Measurements from ENCODE around the gene RBM3.

Gene RBM3

GRCh38 chrX:48576108-48576507, 1.8 kb downstream of the RBM3 start:
- no peak for FAIRE-seq
- no peak for DNase-seq (ENCODE audit: low spot score)

GRCh38 chrX:48578661-48579128, 4.4 kb downstream of the RBM3 start:
- FAIRE-seq: no peak
- no peak for DNase-seq (ENCODE audit: low spot score)

GRCh38 chrX:48579259-48579658, 5.0 kb downstream of the RBM3 start:
- DNase-seq (ENCODE audit: low spot score) (no peak), FAIRE-seq (no peak)

- no peak for FAIRE-seq
- DNase-seq (ENCODE audit: low spot score): no peak
These were observed 6.4 kb downstream of the RBM3 start for GRCh38 chrX:48580662-48581061.

- no peak for DNase-seq (ENCODE audit: low spot score)
- no peak for FAIRE-seq
These were observed 10.4 kb downstream of the RBM3 start for GRCh38 chrX:48584698-48585097.

GRCh38 chrX:48589482-48590162, 15.3 kb downstream of the RBM3 start:
- no peak for FAIRE-seq
- no peak for DNase-seq (ENCODE audit: low spot score)

GRCh38 chrX:48590203-48591103, 16.2 kb downstream of the RBM3 start:
- no peak for DNase-seq (ENCODE audit: low spot score)
- FAIRE-seq: no peak

- DNase-seq (ENCODE audit: low spot score) (peak; percentile 68), FAIRE-seq (peak; percentile 57)
These were observed 17.0 kb downstream of the RBM3 start for GRCh38 chrX:48591255-48591791.

GRCh38 chrX:48592971-48593370, 18.7 kb downstream of the RBM3 start:
- DNase-seq (ENCODE audit: low spot score) (no peak), FAIRE-seq (no peak)

GRCh38 chrX:48595929-48596328, 21.6 kb downstream of the RBM3 start:
- FAIRE-seq (no peak), DNase-seq (ENCODE audit: low spot score) (no peak)

GRCh38 chrX:48597353-48598264, 23.3 kb downstream of the RBM3 start, which contains the start of gene WDR13:
WDR13 (plus strand) TSS chrX:48597492; CDS start chrX:48597997, 505 bp downstream.
- FAIRE-seq: peak; percentile 84
- peak; percentile 86 for DNase-seq (ENCODE audit: low spot score)

GRCh38 chrX:48598614-48599013, 24.3 kb downstream of the RBM3 start:
- DNase-seq (ENCODE audit: low spot score) (no peak), FAIRE-seq (no peak)

GRCh38 chrX:48599341-48599740, 25.1 kb downstream of the RBM3 start:
- FAIRE-seq (no peak), DNase-seq (ENCODE audit: low spot score) (no peak)

- no peak for FAIRE-seq
- no peak for DNase-seq (ENCODE audit: low spot score)
These were observed 25.9 kb downstream of the RBM3 start for GRCh38 chrX:48600226-48600625.

- DNase-seq (ENCODE audit: low spot score): no peak
- FAIRE-seq: no peak
These were observed 27.6 kb downstream of the RBM3 start for GRCh38 chrX:48601741-48602394.

- FAIRE-seq (no peak), DNase-seq (ENCODE audit: low spot score) (no peak)
These were observed 30.4 kb downstream of the RBM3 start for GRCh38 chrX:48604701-48605100.

GRCh38 chrX:48606091-48606490, 31.8 kb downstream of the RBM3 start:
- DNase-seq (ENCODE audit: low spot score): no peak

GRCh38 chrX:48611703-48612102, 37.4 kb downstream of the RBM3 start:
- FAIRE-seq (no peak), DNase-seq (ENCODE audit: low spot score) (no peak)

More at GRCh38 chrX:48606091-48606490, 31.8 kb downstream of the RBM3 start:
- no peak for FAIRE-seq

GRCh38 chrX:48613502-48614160, 39.3 kb downstream of the RBM3 start:
- no peak for FAIRE-seq
- no peak for DNase-seq (ENCODE audit: low spot score)

- FAIRE-seq (no peak), DNase-seq (ENCODE audit: low spot score) (no peak)
These were observed 42.3 kb downstream of the RBM3 start for GRCh38 chrX:48616576-48616975.
